ENCODE results near the gene CTSC.

- TF ChIP-seq EZH2 (IDR thresholded peaks at IDR 0.05; ENCODE audit: insufficient read depth, poor library complexity, severe bottlenecking) (no peak), EZH2phosphoT487 (IDR thresholded peaks at IDR 0.05; ENCODE audit: insufficient read depth, low read depth) (no peak)
Observed at GRCh38 chr11:88348870-88349269, 11.3 kb upstream of the CTSC start.
